ENCODE data around the gene BCL7B.

DNA sequence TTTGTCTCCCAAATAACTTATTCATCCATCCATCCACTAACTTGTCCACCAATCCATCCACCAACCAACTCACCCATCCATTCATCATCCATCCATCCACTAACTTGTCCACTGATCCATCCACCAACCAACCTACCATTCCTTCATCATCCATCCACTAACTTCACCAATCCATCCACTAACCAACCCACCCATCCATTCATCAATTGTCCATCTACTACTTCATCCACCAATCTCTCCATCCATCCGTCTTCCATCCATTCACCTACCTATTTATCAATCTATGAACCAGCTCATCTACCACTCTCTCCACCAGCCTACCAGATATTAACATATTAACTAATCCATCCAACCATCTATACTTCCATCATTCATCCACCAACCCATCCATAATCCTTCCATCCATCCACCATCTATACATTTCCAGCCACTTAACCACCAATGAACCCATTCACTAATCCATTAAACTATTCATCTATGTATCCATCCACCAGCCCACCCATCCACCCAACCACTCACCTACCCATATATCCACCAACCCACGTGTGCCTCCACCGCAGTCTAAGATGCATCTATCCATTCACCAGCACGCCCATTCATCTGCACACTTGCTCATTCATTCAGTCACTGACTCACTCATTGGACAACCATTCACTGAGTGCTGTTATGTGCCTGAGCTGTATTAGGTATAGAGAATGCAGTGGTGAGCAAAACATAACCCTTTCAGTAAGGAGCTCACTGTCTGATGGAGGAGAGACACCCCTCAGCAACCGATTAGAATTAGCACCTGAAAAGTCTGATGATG is 40.7 kb upstream of the BCL7B start:
- TF ChIP-seq, protein P1, sequence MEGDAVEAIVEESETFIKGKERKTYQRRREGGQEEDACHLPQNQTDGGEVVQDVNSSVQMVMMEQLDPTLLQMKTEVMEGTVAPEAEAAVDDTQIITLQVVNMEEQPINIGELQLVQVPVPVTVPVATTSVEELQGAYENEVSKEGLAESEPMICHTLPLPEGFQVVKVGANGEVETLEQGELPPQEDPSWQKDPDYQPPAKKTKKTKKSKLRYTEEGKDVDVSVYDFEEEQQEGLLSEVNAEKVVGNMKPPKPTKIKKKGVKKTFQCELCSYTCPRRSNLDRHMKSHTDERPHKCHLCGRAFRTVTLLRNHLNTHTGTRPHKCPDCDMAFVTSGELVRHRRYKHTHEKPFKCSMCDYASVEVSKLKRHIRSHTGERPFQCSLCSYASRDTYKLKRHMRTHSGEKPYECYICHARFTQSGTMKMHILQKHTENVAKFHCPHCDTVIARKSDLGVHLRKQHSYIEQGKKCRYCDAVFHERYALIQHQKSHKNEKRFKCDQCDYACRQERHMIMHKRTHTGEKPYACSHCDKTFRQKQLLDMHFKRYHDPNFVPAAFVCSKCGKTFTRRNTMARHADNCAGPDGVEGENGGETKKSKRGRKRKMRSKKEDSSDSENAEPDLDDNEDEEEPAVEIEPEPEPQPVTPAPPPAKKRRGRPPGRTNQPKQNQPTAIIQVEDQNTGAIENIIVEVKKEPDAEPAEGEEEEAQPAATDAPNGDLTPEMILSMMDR (IDR thresholded peaks at IDR 0.05 in 8 of 11, conservative IDR thresholded peaks at IDR 0.05 in 3 of 11): no peak
- no peak for TF ChIP-seq POLR2A (IDR thresholded peaks at IDR 0.05)
- TF ChIP-seq POLR2AphosphoS5 (IDR thresholded peaks at IDR 0.05): no peak

Data from spleen (tissue), 7 donors.